Stomach (tissue), 9 donors: ENCODE measurements around the gene DOC2B. TPM values are rescaled to one million over a fixed set of nuclear protein-coding genes. Genes with fewer than 3 reads are reported as not detected.

ENCODE experiments used
- DNase-seq, 2 donors: peaks; one replicate each; pipeline versions ENCODE4 v3.0.0 to v3.0.0-alpha.2; 2013 to 2019
- H3K27ac ChIP-seq, 5 donors: fragments of 200-600 bp in 4 of 5; sonication (generic) in 4 of 5; one replicate each; pipeline ENCODE4 v1.5.1; 2013 to 2019; ENCODE audit warnings: mild to moderate bottlenecking in 1 of 5, moderate library complexity in 1 of 5
- H3K27me3 ChIP-seq, 3 donors: fragments of 200-600 bp; sonication (generic); one replicate each; pipeline ENCODE4 v1.5.1; 2017 to 2019; ENCODE audit warnings: mixed run types in 1 of 3
- H3K36me3 ChIP-seq, 4 donors: fragments of 200-600 bp; sonication (generic); 1 replicate in 3 of 4; 2 replicates in 1 of 4; pipeline ENCODE4 v1.5.1; 2016 to 2019
- H3K4me1 ChIP-seq, 4 donors: fragments of 200-600 bp; sonication (generic); one replicate each; pipeline ENCODE4 v1.5.1; 2016 to 2019
- H3K4me3 ChIP-seq, 4 donors: fragments of 200-600 bp; sonication (generic) in 3 of 4; one replicate each; pipeline ENCODE4 v1.5.1; 2016 to 2019; ENCODE audit warnings: mild to moderate bottlenecking in 1 of 4
- H3K9me3 ChIP-seq, 4 donors: fragments of 200-600 bp; sonication (generic); one replicate each; pipeline ENCODE4 v1.5.1; 2016 to 2019
- CTCF ChIP-seq, 7 experiments: fragments of 450-650 bp in 4 of 7; fragments of 200-600 bp in 3 of 7; sonication (generic) in 3 of 7; IDR thresholded peaks; one replicate each; pipeline ENCODE4 v1.5.1; 2016 to 2019; ENCODE audit warnings: antibody characterized with exemption in 7 of 7, control low read depth in 2 of 7, mild to moderate bottlenecking in 1 of 7
- EP300 ChIP-seq: sonication (generic); formaldehyde crosslinking; IDR thresholded peaks from one replicate; pipeline ENCODE4 v1.6.1; 2017; ENCODE audit warnings: antibody characterized with exemption
- POLR2A ChIP-seq, 4 donors: fragments of 450-650 bp; IDR thresholded peaks; one replicate each; pipeline ENCODE4 v1.6.1; 2016; ENCODE audit warnings: antibody characterized with exemption in 4 of 4, control low read depth in 2 of 4, mild to moderate bottlenecking in 1 of 4, moderate library complexity in 1 of 4
- POLR2AphosphoS5 ChIP-seq, 3 donors: sonication (generic); formaldehyde crosslinking; IDR thresholded peaks; one replicate each; pipeline ENCODE4 v1.6.1; 2016; ENCODE audit warnings: antibody characterized with exemption in 3 of 3
- WGBS, 5 donors: extraction: QIAGEN DNeasy Blood & Tissue Kit in 3 of 5; methylation state at CpG; one replicate each; pipeline versions ENCODE4 v1.1.5 to v1.1.7; 2013 to 2018; 5-methylcytosine and 5-hydroxymethylcytosine counted together
- intact Hi-C: fragments of 100-400 bp; cut with DNase I; formaldehyde crosslinking; loops from one replicate; pipeline ENCODE4 v1.15.1; 2023; ENCODE audit warnings: low total_unique reads
- polyA plus RNA-seq, 3 donors: library from polyadenylated mRNA; stranded (reverse); fragments of 200-250 nt; gene quantifications; one replicate each; pipeline ENCODE4 v1.2.3, GENCODE V29; 2013
- total RNA-seq, 5 donors: library from RNA; depleted of rRNA; stranded (reverse); fragments of >200 nt; gene quantifications; one replicate each; pipeline versions ENCODE4 v1.1.0 to v1.2.3, GENCODE V29; 2014 to 2016
- donor health status: healthy with polysubstance abuse.
- donor health status: Bipolar disorder and iron deficiency.
- donor health status: healthy.

The DOC2B gene
- total and polyA plus RNA-seq, 8 donors, result 0.45 to 11.7 (median 4.1) TPM

DNA sequence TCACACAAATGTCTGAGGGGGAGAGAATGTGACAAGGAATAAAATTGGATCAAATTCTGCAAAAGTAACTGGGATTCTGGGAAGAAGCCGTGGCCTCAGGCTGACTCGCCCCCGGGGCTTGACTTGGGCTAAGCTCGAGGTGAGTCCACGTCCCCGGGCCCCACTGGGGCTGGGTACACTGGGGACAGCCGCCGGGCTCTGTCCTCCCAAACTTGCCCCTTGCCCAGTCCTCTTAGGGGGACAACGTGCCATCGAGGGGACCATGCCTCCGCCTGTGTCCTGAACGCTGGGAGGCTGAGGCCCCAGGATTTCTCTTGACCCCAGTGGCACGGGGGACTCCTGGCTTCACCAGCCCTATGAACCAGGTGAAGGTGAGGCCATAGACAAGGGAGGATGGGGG, 21.1 kb downstream of the DOC2B start:
- no peaks in the 10 kb centered on the region for H3K4me1 ChIP-seq
- H3K9me3 ChIP-seq, result no peaks in the 10 kb centered on the region
- H3K36me3 ChIP-seq, result peaks cover 0 to 45% (median 8%) of the 10 kb centered on the region in 4 donors
- no peak for DNase-seq
- H3K27ac ChIP-seq, result no peak overlapping the region
- WGBS, 5 donors, result 87 to 92% (median 90%) methylated on average over 13 of the region's 13 CpGs
- peaks cover 0 to 6% (median 0%) of the 10 kb centered on the region in 3 donors for H3K27me3 ChIP-seq
- TF ChIP-seq POLR2AphosphoS5 (IDR thresholded peaks at IDR 0.05), result no peak
- TF ChIP-seq CTCF (IDR thresholded peaks at IDR 0.05), result no peak
- no peak for TF ChIP-seq POLR2A (IDR thresholded peaks at IDR 0.05)
- no peak for TF ChIP-seq EP300
- H3K4me3 ChIP-seq, result no peak overlapping the region
- intact Hi-C loops, result no loop called here

DNA sequence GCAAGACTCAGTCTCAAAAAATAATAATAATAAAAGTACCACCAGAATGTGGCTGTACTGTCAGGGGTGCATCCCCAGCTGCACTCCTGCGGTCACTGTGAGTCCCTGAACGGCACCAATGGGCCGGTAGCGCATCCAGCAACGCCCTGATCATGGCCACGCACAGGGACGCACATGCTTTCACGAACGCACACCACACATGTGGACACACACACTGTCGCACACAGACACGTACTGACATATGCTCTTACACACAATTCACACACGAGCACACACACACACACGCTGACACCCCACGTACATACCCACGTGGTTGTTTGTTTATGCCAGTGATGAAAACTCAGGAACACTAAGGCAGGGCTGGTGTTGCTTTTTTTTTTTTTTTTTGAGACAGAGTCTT, 21.8 kb downstream of the DOC2B start:
- Histone ChIP-seq H3K27me3 (peaks cover 0 to 6% (median 0%) of the 10 kb centered on the region in 3 donors), H3K4me1 (no peaks in the 10 kb centered on the region), H3K4me3 (no peak overlapping the region), H3K27ac (no peak overlapping the region), H3K36me3 (peaks cover 0 to 46% (median 8%) of the 10 kb centered on the region in 4 donors), H3K9me3 (no peaks in the 10 kb centered on the region)
- WGBS, 5 donors, result 90 to 96% (median 94%) methylated on average over 15 of the region's 15 CpGs
- intact Hi-C loops, result no loop called here
- TF ChIP-seq CTCF (IDR thresholded peaks at IDR 0.05) (no peak), EP300 (no peak), POLR2A (IDR thresholded peaks at IDR 0.05) (no peak), POLR2AphosphoS5 (IDR thresholded peaks at IDR 0.05) (no peak)
- DNase-seq, result no peak

- H3K27me3 ChIP-seq, result peaks cover 0 to 6% (median 0%) of the 10 kb centered on the region in 3 donors
- peaks cover 0 to 40% (median 8%) of the 10 kb centered on the region in 4 donors for H3K36me3 ChIP-seq
- no peaks in the 10 kb centered on the region for H3K4me1 ChIP-seq
- WGBS, 5 donors, result 90 to 98% (median 92%) methylated on average over 6 to 7 of the region's 7 CpGs
- TF ChIP-seq EP300, result no peak
- no peak for TF ChIP-seq CTCF (IDR thresholded peaks at IDR 0.05)
- no peak for TF ChIP-seq POLR2AphosphoS5 (IDR thresholded peaks at IDR 0.05)
- no peak for TF ChIP-seq POLR2A (IDR thresholded peaks at IDR 0.05)
- H3K27ac ChIP-seq, result no peak overlapping the region
- intact Hi-C loops, result no loop called here
- H3K9me3 ChIP-seq, result no peaks in the 10 kb centered on the region
- H3K4me3 ChIP-seq, result no peak overlapping the region
- no peak for DNase-seq
These were observed 23.1 kb downstream of the DOC2B start for GRCh38 chr17:158379-158778.

DNA sequence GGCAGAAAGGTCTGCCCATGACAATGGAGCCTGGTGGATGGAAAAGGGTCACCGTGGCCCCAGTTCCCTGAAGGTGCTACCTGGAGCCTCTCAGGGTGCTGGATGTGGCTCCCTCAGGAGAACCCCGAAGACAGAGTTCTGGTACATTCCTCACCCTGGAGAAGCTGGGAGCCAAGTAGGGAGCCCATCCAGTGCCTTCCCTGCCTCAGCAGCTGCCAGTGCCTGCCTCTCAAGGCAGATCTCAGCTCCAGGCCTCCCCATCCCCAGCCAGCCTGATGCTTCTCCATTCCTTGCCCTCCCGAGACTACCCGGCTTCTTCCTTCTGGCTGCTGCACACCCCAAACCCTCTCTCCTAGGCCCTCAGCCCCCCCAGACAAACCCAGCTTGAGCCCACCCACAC, 23.5 kb downstream of the DOC2B start:
- TF ChIP-seq POLR2AphosphoS5 (IDR thresholded peaks at IDR 0.05) (no peak), POLR2A (IDR thresholded peaks at IDR 0.05) (no peak), EP300 (no peak), CTCF (IDR thresholded peaks at IDR 0.05) (no peak)
- no peaks in the 10 kb centered on the region for H3K9me3 ChIP-seq
- H3K4me1 ChIP-seq, result no peaks in the 10 kb centered on the region
- H3K27ac ChIP-seq, result no peak overlapping the region
- 81 to 94% (median 93%) methylated on average over 3 to 4 of the region's 4 CpGs for WGBS, 5 donors
- H3K4me3 ChIP-seq, result no peak overlapping the region
- intact Hi-C loops, result no loop called here
- no peak for DNase-seq
- H3K36me3 ChIP-seq, result peaks cover 0 to 39% (median 8%) of the 10 kb centered on the region in 4 donors
- peaks cover 0 to 6% (median 0%) of the 10 kb centered on the region in 3 donors for H3K27me3 ChIP-seq
